ENCODE measurements around the gene SEPTIN5. TPM values are rescaled to one million over a fixed set of nuclear protein-coding genes. Genes with fewer than 3 reads are reported as not detected.

SEPTIN5 gene
- total and polyA plus RNA-seq, 7 donors, result 1.2 to 26.0 (median 6.2) TPM

GRCh38 chr22:19734837-19735382 is 20.6 kb downstream of the SEPTIN5 start:
- Histone ChIP-seq H3K4me1 (peaks cover 0 to 10% (median 6%) of the 10 kb centered on the region in 4 donors), H3K36me3 (no peaks in the 10 kb centered on the region), H3K27me3 (peaks cover 0 to 20% (median 8%) of the 10 kb centered on the region in 3 donors), H3K4me3 (no peak overlapping the region), H3K9me3 (no peaks in the 10 kb centered on the region), H3K27ac (no peak overlapping the region)
- intact Hi-C loops (cut with DNase I), result no loop called here
- WGBS, 2 donors, result 71 to 84% methylated on average over 5 of the region's 5 CpGs
- no peak for DNase-seq
- TF ChIP-seq POLR2A (IDR thresholded peaks at IDR 0.05) (no peak), CTCF (IDR thresholded peaks at IDR 0.05) (no peak), POLR2AphosphoS5 (IDR thresholded peaks at IDR 0.05) (no peak), EP300 (IDR thresholded peaks at IDR 0.05) (no peak)

GRCh38 chr22:19735665-19736510 is 21.6 kb downstream of the SEPTIN5 start:
- intact Hi-C loops (cut with DNase I), result no loop called here
- Histone ChIP-seq H3K9me3 (no peaks in the 10 kb centered on the region), H3K36me3 (no peaks in the 10 kb centered on the region), H3K4me1 (peaks cover 0 to 4% (median 2%) of the 10 kb centered on the region in 4 donors), H3K27ac (no peak overlapping the region), H3K4me3 (no peak overlapping the region), H3K27me3 (peaks cover 0 to 18% (median 6%) of the 10 kb centered on the region in 3 donors)
- TF ChIP-seq CTCF (IDR thresholded peaks at IDR 0.05) (no peak), EP300 (IDR thresholded peaks at IDR 0.05) (no peak), POLR2A (IDR thresholded peaks at IDR 0.05) (no peak), POLR2AphosphoS5 (IDR thresholded peaks at IDR 0.05) (no peak)
- 50 to 76% methylated on average over 21 of the region's 21 CpGs for WGBS, 2 donors
- no peak for DNase-seq

GRCh38 chr22:19737846-19738663 is 23.8 kb downstream of the SEPTIN5 start:
- Histone ChIP-seq H3K9me3 (no peaks in the 10 kb centered on the region), H3K4me3 (no peak overlapping the region), H3K4me1 (no peaks in the 10 kb centered on the region), H3K36me3 (no peaks in the 10 kb centered on the region), H3K27ac (no peak overlapping the region), H3K27me3 (peaks cover 0 to 11% (median 0%) of the 10 kb centered on the region in 3 donors)
- DNase-seq, result no peak
- intact Hi-C loops (cut with DNase I), result no loop called here
- TF ChIP-seq POLR2A (IDR thresholded peaks at IDR 0.05) (no peak), CTCF (IDR thresholded peaks at IDR 0.05) (no peak), EP300 (IDR thresholded peaks at IDR 0.05) (no peak), POLR2AphosphoS5 (IDR thresholded peaks at IDR 0.05) (no peak)
- WGBS, 2 donors, result 70 to 83% methylated on average over 17 of the region's 17 CpGs

GRCh38 chr22:19738664-19739447 is 24.6 kb downstream of the SEPTIN5 start:
- DNase-seq, result no peak
- no peak overlapping the region for H3K27ac ChIP-seq
- TF ChIP-seq POLR2A (IDR thresholded peaks at IDR 0.05) (no peak), CTCF (IDR thresholded peaks at IDR 0.05) (no peak), EP300 (IDR thresholded peaks at IDR 0.05) (no peak), POLR2AphosphoS5 (IDR thresholded peaks at IDR 0.05) (no peak)
- intact Hi-C loops (cut with DNase I), result no loop called here
- no peaks in the 10 kb centered on the region for H3K36me3 ChIP-seq
- 49 to 74% methylated on average over 31 of the region's 31 CpGs for WGBS, 2 donors
- H3K27me3 ChIP-seq, result peaks cover 0 to 11% (median 0%) of the 10 kb centered on the region in 3 donors
- H3K9me3 ChIP-seq, result no peaks in the 10 kb centered on the region
- H3K4me3 ChIP-seq, result no peak overlapping the region
- H3K4me1 ChIP-seq, result no peaks in the 10 kb centered on the region

Data from sigmoid colon (tissue), 7 donors.